Body of pancreas (tissue), 4 donors: ENCODE data around the gene YIPF4.

ENCODE experiments used
- CTCF ChIP-seq, 7 experiments: fragments of 450-650 bp in 4 of 7; fragments of 200-600 bp in 3 of 7; sonication (generic) in 3 of 7; IDR thresholded peaks; one replicate each; pipeline ENCODE4 v1.5.1; 2016 to 2019; ENCODE audit warnings: antibody characterized with exemption in 7 of 7
- POLR2A ChIP-seq, 3 donors: fragments of 450-650 bp; IDR thresholded peaks; one replicate each; pipeline ENCODE4 v1.6.1; 2016; ENCODE audit warnings: antibody characterized with exemption in 3 of 3, mild to moderate bottlenecking in 2 of 3

GRCh38 chr2:32248299-32248698 lies 29.4 kb upstream of the YIPF4 start:
- TF ChIP-seq POLR2A (IDR thresholded peaks at IDR 0.05) (no peak), CTCF (IDR thresholded peaks at IDR 0.05) (no peak)
